GM23338 (cell line): ENCODE measurements around the gene TRA2A. TPM values are rescaled to one million over a fixed set of nuclear protein-coding genes. Genes with fewer than 3 reads are reported as not detected.

Experiments used
- ATAC-seq: fragments of 200-7000 bp; cut with Tn5 transposase; 3 replicates; pipeline ENCODE4 v1.9.1; 2020
- DNase-seq: peaks from one replicate; pipeline ENCODE4 v3.0.0-alpha.2; 2015; ENCODE audit warnings: low spot score
- H2AFZ ChIP-seq: fragments of 200-600 bp; sonication (generic); 2 replicates; pipeline ENCODE4 v1.8.0; 2016; ENCODE audit warnings: antibody characterized with exemption, mild to moderate bottlenecking, moderate library complexity
- H3F3A ChIP-seq: fragments of 200-600 bp; sonication (generic); replicated peaks from 2 replicates; pipeline ENCODE4 v1.8.0; 2017; ENCODE audit warnings: antibody characterized with exemption, mixed run types, low read depth
- H3K27ac ChIP-seq: fragments of 200-600 bp; sonication (generic); 2 replicates; pipeline ENCODE4 v1.6.1; 2016; ENCODE audit warnings: low read depth
- H3K27me3 ChIP-seq: fragments of 200-600 bp; sonication (generic); 2 replicates; pipeline ENCODE4 v1.8.0; 2016; ENCODE audit warnings: mild to moderate bottlenecking, mixed run types, moderate library complexity; ENCODE audit not compliant: insufficient read depth
- H3K36me3 ChIP-seq: fragments of 200-600 bp; sonication (generic); 2 replicates; pipeline ENCODE4 v1.8.0; 2016; ENCODE audit warnings: mild to moderate bottlenecking; ENCODE audit not compliant: insufficient read depth
- H3K4me1 ChIP-seq: fragments of 200-600 bp; sonication (generic); 2 replicates; pipeline ENCODE4 v1.8.0; 2016; ENCODE audit warnings: mild to moderate bottlenecking, moderate library complexity; ENCODE audit not compliant: insufficient read depth
- H3K4me2 ChIP-seq: fragments of 200-600 bp; sonication (generic); 2 replicates; pipeline ENCODE4 v1.7.1; 2017; ENCODE audit warnings: mixed run types
- H3K4me3 ChIP-seq: fragments of 200-600 bp; sonication (generic); 2 replicates; pipeline ENCODE4 v1.6.1; 2016; ENCODE audit warnings: mixed run types
- H3K79me2 ChIP-seq: fragments of 200-600 bp; sonication (generic); replicated peaks from 2 replicates; pipeline ENCODE4 v1.8.0; 2017; ENCODE audit warnings: mild to moderate bottlenecking; ENCODE audit not compliant: insufficient read depth
- H3K9me2 ChIP-seq: fragments of 200-600 bp; sonication (generic); 2 replicates; pipeline ENCODE4 v1.8.0; 2017; ENCODE audit not compliant: insufficient read depth
- H4K20me1 ChIP-seq: fragments of 200-600 bp; sonication (generic); replicated peaks from 2 replicates; pipeline ENCODE4 v1.8.0; 2017; ENCODE audit warnings: mild to moderate bottlenecking; ENCODE audit not compliant: insufficient read depth
- H3K27ac Mint-ChIP-seq: 2 replicates; pipeline ENCODE4 v1.8.0; 2020; ENCODE audit warnings: inconsistent platforms, mild to moderate bottlenecking, moderate library complexity, mixed read lengths
- H3K27me3 Mint-ChIP-seq: 3 replicates; pipeline ENCODE4 v1.8.0; 2022; ENCODE audit warnings: low read depth, mild to moderate bottlenecking, moderate library complexity, mixed read lengths, inconsistent platforms; ENCODE audit not compliant: insufficient read depth, poor library complexity
- H3K36me3 Mint-ChIP-seq: 3 replicates; pipeline ENCODE4 v1.8.0; 2021; ENCODE audit warnings: low read depth, mild to moderate bottlenecking, inconsistent platforms, moderate library complexity, mixed read lengths
- H3K4me1 Mint-ChIP-seq: 3 replicates; pipeline ENCODE4 v1.8.0; 2020; ENCODE audit warnings: mild to moderate bottlenecking, inconsistent platforms, mixed read lengths
- H3K4me3 Mint-ChIP-seq: 3 replicates; pipeline ENCODE4 v1.8.0; 2021; ENCODE audit warnings: moderate library complexity, mild to moderate bottlenecking, inconsistent platforms, mixed read lengths
- H3K9me3 Mint-ChIP-seq: 3 replicates; pipeline ENCODE4 v1.8.0; 2020; ENCODE audit warnings: moderate library complexity, mild to moderate bottlenecking, inconsistent platforms, mixed read lengths
- CREB1 ChIP-seq: fragments of 250-450 bp; sonication (Bioruptor Pico); IDR thresholded peaks from 2 replicates; pipeline ENCODE4 v1.5.0; 2020; ENCODE audit warnings: low read depth, mild to moderate bottlenecking, moderate library complexity
- CTCF ChIP-seq, 2 experiments: fragments of 200-600 bp in 1 of 2; sonication (generic) in 1 of 2; conservative IDR thresholded peaks; 2 replicates each; pipeline versions ENCODE4 v1.5.1 to v1.6.1; 2016 to 2017; ENCODE audit warnings: antibody characterized with exemption in 2 of 2, low read depth in 2 of 2, mild to moderate bottlenecking in 2 of 2, moderate library complexity in 1 of 2
- ETS1 ChIP-seq: IDR thresholded peaks from 2 replicates; pipeline ENCODE4 v1.6.1; 2016; ENCODE audit warnings: antibody characterized with exemption
- EZH2 ChIP-seq: fragments of 200-600 bp; sonication (generic); IDR thresholded peaks from one replicate; pipeline ENCODE4 v1.8.0; 2017; ENCODE audit warnings: antibody characterized with exemption, mild to moderate bottlenecking, low read depth; ENCODE audit not compliant: unreplicated experiment
- EZH2phosphoT487 ChIP-seq: fragments of 200-600 bp; sonication (generic); IDR thresholded peaks from one replicate; pipeline ENCODE4 v1.8.1; 2018; ENCODE audit warnings: antibody characterized with exemption; ENCODE audit not compliant: unreplicated experiment
- JUNB ChIP-seq: IDR thresholded peaks from one replicate; pipeline ENCODE4 v1.6.1; 2016; ENCODE audit warnings: antibody characterized with exemption; ENCODE audit not compliant: unreplicated experiment
- POLR2AphosphoS5 ChIP-seq: IDR thresholded peaks from 2 replicates; pipeline ENCODE4 v1.6.1; 2016; ENCODE audit warnings: antibody characterized with exemption, low read depth
- REST ChIP-seq: IDR thresholded peaks from one replicate; pipeline ENCODE4 v1.6.1; 2018; ENCODE audit warnings: antibody characterized with exemption; ENCODE audit not compliant: unreplicated experiment
- STAT1 ChIP-seq: IDR thresholded peaks from one replicate; pipeline ENCODE4 v1.6.1; 2016; ENCODE audit warnings: antibody characterized with exemption; ENCODE audit not compliant: unreplicated experiment
- ZNF114 ChIP-seq: fragments of 250-450 bp; sonication (Bioruptor Pico); IDR thresholded peaks from 2 replicates; pipeline ENCODE4 v1.5.0; 2020; ENCODE audit warnings: mild to moderate bottlenecking, moderate library complexity
- ZNF331 ChIP-seq: fragments of 250-450 bp; sonication (Bioruptor Pico); IDR thresholded peaks from 2 replicates; pipeline ENCODE4 v1.5.0; 2020; ENCODE audit warnings: low read depth, mild to moderate bottlenecking, moderate library complexity
- polyA plus RNA-seq: library from polyadenylated mRNA; unstranded; fragments of >200 nt; fragmentation: Nextera tagmentation; extraction: Ambion mirVana; gene quantifications from 2 replicates; pipeline ENCODE4 v1.2.1, GENCODE V29; 2016
- total RNA-seq: library from RNA; depleted of rRNA; stranded (reverse); fragments of >200 nt; shearing (Covaris generic); gene quantifications from 2 replicates; pipeline ENCODE4 v1.2.3, GENCODE V29; 2014

The TRA2A gene
- total and polyA plus RNA-seq, 2 experiments from 2014 or later: 82.6 to 271 TPM

GRCh38 chr7:23558303-23558702, 26.5 kb upstream of the TRA2A start (continued):
- no peak for TF ChIP-seq CREB1
- no peak for TF ChIP-seq JUNB
- no peak for TF ChIP-seq ZNF331 (CRISPR knock-in tag)

DNA sequence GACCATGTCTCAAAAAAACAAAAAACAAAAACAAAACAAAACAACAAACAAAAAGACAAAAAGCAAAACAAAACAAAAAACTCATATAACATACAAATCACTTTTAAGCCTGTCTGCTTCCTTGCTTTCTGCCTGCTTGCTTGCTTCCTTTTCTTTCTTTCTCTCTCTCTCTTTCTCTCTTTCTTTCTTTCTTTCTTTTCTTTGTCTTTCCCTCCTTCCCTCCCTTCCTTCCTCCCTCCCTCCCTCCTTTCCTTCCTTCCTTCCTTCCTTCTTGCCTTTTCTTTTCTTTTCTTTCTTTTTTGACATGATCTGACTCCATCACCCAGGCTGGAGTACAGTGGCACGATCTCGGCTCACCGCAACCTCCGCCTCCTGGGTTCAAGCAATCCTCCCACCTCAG, 15.9 kb upstream of the TRA2A start:
- no peak for DNase-seq
- Histone ChIP-seq H2AFZ (no peak overlapping the region), H3K4me3 (no peak overlapping the region), H3K27ac (no peak overlapping the region), H3K9me2 (no peaks in the 10 kb centered on the region), H3K79me2 (no peaks in the 10 kb centered on the region), H3K27me3 (no peaks in the 10 kb centered on the region), H3K36me3 (no peaks in the 10 kb centered on the region), H3F3A (no peaks in the 10 kb centered on the region), H3K4me2 (no peak overlapping the region), H3K4me1 (no peaks in the 10 kb centered on the region), H4K20me1 (no peaks in the 10 kb centered on the region)
- no peak overlapping the region for H3K27ac Mint-ChIP-seq
- H3K4me3 Mint-ChIP-seq: no peak overlapping the region
- H3K36me3 Mint-ChIP-seq: no peaks in the 10 kb centered on the region
- H3K27me3 Mint-ChIP-seq: peaks cover 5% of the 10 kb centered on the region
- H3K9me3 Mint-ChIP-seq: peaks cover 6% of the 10 kb centered on the region; the same call in 2 of the 3 replicates
- H3K4me1 Mint-ChIP-seq: no peaks in the 10 kb centered on the region
- TF ChIP-seq ZNF331 (CRISPR knock-in tag): no peak
- TF ChIP-seq CREB1: no peak
- ATAC-seq: no peak

DNA sequence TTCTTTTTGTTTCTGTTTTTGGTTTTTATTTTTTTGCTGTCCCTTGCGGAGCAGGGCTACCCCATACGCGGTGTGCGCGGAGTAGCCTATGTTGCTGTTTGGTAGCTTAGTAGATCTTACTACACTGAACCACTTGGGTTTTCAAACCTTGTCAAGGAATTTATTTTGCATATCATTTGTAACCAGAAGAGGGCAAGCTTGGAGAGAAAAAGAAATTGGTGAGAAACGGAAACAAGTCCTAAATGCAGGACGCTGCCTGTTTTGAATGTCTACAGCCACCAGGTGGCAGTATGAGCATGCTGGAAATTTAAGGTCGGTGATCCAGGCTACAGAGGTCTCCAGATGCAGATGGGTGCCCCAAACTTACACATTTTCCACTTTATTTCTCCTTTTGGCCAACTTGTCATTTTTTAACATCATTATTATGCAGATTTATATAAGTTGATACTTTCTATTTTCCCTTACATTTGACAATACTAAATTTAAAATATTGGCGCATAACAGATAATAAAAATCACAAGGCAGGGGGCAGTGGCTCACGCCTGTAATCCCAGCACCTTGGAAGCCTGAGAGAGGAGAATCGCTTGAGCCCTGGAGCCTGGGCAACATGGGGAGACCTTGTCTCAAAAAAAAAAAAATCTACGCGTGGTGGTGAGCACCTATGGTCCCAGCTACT, 15.3 kb upstream of the TRA2A start:
- Histone ChIP-seq H3K27me3 (no peaks in the 10 kb centered on the region), H3K27ac (no peak overlapping the region), H4K20me1 (no peaks in the 10 kb centered on the region), H3K79me2 (no peaks in the 10 kb centered on the region), H3K4me2 (no peak overlapping the region), H3K4me1 (no peaks in the 10 kb centered on the region), H2AFZ (no peak overlapping the region), H3F3A (no peaks in the 10 kb centered on the region), H3K4me3 (no peak overlapping the region), H3K36me3 (no peaks in the 10 kb centered on the region), H3K9me2 (no peaks in the 10 kb centered on the region)
- TF ChIP-seq JUNB (no peak), CTCF (conservative IDR thresholded peaks at IDR 0.05; ENCODE audit: low read depth in 2 of 2) (peak; percentile 97 to 99), POLR2AphosphoS5 (no peak)
- DNase-seq (peak; percentile 94), ATAC-seq (peak; percentile 90)
- H3K27me3 Mint-ChIP-seq: peaks cover 5% of the 10 kb centered on the region
- H3K36me3 Mint-ChIP-seq: no peaks in the 10 kb centered on the region
- H3K27ac Mint-ChIP-seq: no peak overlapping the region
- no peak overlapping the region for H3K4me3 Mint-ChIP-seq
- peaks cover 11% of the 10 kb centered on the region; the same call in 2 of the 3 replicates for H3K9me3 Mint-ChIP-seq
- no peaks in the 10 kb centered on the region for H3K4me1 Mint-ChIP-seq

- no peaks in the 10 kb centered on the region for H3K4me1 Mint-ChIP-seq
- Histone ChIP-seq H3K79me2 (no peaks in the 10 kb centered on the region), H4K20me1 (no peaks in the 10 kb centered on the region), H3K4me1 (no peaks in the 10 kb centered on the region), H3K4me3 (no peak overlapping the region), H3K9me2 (no peaks in the 10 kb centered on the region), H3K27ac (no peak overlapping the region), H2AFZ (no peak overlapping the region), H3K36me3 (no peaks in the 10 kb centered on the region), H3F3A (no peaks in the 10 kb centered on the region), H3K27me3 (no peaks in the 10 kb centered on the region), H3K4me2 (no peak overlapping the region)
- no peak overlapping the region for H3K4me3 Mint-ChIP-seq
- ATAC-seq: no peak
- DNase-seq: no peak
- H3K9me3 Mint-ChIP-seq: peaks cover 11% of the 10 kb centered on the region; the same call in 2 of the 3 replicates
- no peak overlapping the region for H3K27ac Mint-ChIP-seq
- H3K27me3 Mint-ChIP-seq: peaks cover 5% of the 10 kb centered on the region
- H3K36me3 Mint-ChIP-seq: no peaks in the 10 kb centered on the region
- TF ChIP-seq ZNF114 (CRISPR knock-in tag): no peak
- TF ChIP-seq EZH2: no peak
- no peak for TF ChIP-seq POLR2AphosphoS5
- TF ChIP-seq REST: no peak
- TF ChIP-seq JUNB: no peak
- no peak for TF ChIP-seq STAT1
- TF ChIP-seq ZNF331 (CRISPR knock-in tag): no peak
- TF ChIP-seq CREB1: no peak
- TF ChIP-seq EZH2phosphoT487: no peak
- TF ChIP-seq ETS1: no peak
Measured at GRCh38 chr7:23545493-23545892, 13.7 kb upstream of the TRA2A start.
